Activated T-cell treated with anti-CD3 and anti-CD28 coated beads, Interleukin-2, amount 50 U/mL, for 4 hours (primary cell): ENCODE results near the gene SLC7A9. TPM values are rescaled to one million over a fixed set of nuclear protein-coding genes. Genes with fewer than 3 reads are reported as not detected.
"Not testable (repeated sequence)": the region's sequence is repeated elsewhere in the genome, so short reads cannot be mapped to it uniquely, and the experiment has no call there.

Experiments used
- ATAC-seq, 2 donors: fragments of 200-7000 bp; cut with Tn5 transposase; one replicate each; pipeline ENCODE4 v1.10.0; 2021
- DNase-seq: peaks from one replicate; pipeline ENCODE4 v3.0.0-alpha.2; 2020
- H3K27me3 Mint-ChIP-seq: one replicate; pipeline ENCODE4 v1.8.0; 2021; ENCODE audit warnings: low read depth, mixed read lengths
- H3K36me3 Mint-ChIP-seq: one replicate; pipeline ENCODE4 v1.8.0; 2022; ENCODE audit warnings: mixed read lengths; ENCODE audit not compliant: insufficient read depth
- H3K4me1 Mint-ChIP-seq: one replicate; pipeline ENCODE4 v1.8.0; 2021; ENCODE audit warnings: low read depth, mixed read lengths
- H3K4me3 Mint-ChIP-seq: one replicate; pipeline ENCODE4 v1.8.0; 2021; ENCODE audit warnings: mild to moderate bottlenecking, moderate library complexity, mixed read lengths
- H3K9me3 Mint-ChIP-seq: one replicate; pipeline ENCODE4 v1.8.0; 2021; ENCODE audit warnings: mixed read lengths
- total RNA-seq, 3 donors: library from RNA; stranded (reverse); gene quantifications; one replicate each; pipeline ENCODE4 v1.2.1, GENCODE V29; 2021

SLC7A9 gene
- total RNA-seq, 3 donors from 2014 or later = not detected

DNA sequence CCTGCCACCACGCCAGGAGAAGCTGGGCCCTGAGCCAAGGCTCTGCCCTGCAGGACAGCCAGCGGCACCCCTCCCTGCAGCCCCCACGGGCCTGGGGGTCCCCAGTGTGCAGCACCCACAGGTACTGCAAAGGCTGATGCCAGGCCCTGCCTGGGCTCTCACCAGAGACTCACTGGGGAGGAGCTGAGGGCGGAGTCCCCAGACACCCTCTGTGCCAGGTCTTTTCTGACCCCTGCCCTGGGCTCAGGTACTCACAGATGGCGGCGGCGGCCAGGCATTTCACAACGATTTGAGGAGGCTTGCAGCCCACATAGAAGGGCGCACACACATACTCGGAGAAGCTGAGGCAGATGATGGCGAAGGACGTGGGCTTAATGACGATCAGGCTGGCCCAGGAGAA is 5.7 kb downstream of the SLC7A9 start:
- no peaks in the 10 kb centered on the region for H3K4me1 Mint-ChIP-seq
- no peak overlapping the region for H3K4me3 Mint-ChIP-seq
- H3K9me3 Mint-ChIP-seq = no peaks in the 10 kb centered on the region
- no peaks in the 10 kb centered on the region for H3K27me3 Mint-ChIP-seq
- DNase-seq (no peak), ATAC-seq (no peak)
- H3K36me3 Mint-ChIP-seq = no peaks in the 10 kb centered on the region

DNA sequence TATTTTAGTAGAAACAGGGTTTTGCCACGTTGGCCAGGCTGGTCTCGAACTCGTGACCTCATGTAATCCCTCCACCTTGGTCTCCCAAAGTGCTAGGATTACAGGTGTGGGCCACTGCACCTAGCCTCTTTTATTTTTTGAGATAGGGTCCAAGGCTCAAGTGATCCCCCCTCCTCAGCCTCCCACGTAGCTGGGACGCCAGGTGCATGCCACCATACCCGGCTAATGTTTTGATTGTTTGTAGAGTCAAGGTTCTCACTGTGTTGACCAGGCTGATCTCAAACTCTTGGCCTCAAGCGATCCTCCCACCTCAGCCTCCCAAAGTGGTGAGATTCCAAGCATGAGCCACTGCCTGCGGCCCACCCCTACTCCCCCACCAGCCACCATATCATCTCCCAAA is 6.3 kb downstream of the SLC7A9 start:
- H3K27me3 Mint-ChIP-seq = no peaks in the 10 kb centered on the region
- no peaks in the 10 kb centered on the region for H3K36me3 Mint-ChIP-seq
- H3K4me3 Mint-ChIP-seq = no peak overlapping the region
- no peaks in the 10 kb centered on the region for H3K4me1 Mint-ChIP-seq
- DNase-seq = no peak
- H3K9me3 Mint-ChIP-seq = no peaks in the 10 kb centered on the region
- no peak for ATAC-seq

DNA sequence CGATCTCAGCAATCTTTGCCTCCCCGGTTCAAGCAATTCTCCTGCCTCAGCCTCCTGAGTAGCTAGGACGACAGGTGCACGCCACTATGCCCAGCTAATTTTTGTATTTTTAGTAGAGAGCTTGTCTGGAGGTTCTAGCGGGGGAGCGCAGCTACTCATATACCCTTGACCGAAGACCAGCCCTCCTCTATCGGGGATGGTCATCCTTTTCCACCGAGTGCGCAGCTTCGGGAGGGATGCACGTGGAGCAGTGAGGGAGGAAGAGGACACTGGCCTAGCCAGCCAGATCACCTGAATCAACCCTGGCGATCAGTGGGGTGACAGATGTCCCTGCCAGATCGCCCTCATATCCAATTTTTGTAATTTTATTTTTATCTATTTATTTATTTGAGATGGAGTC is 6.8 kb downstream of the SLC7A9 start:
- ATAC-seq (no peak), DNase-seq (no peak)
- H3K9me3 Mint-ChIP-seq = no peaks in the 10 kb centered on the region
- H3K4me3 Mint-ChIP-seq = no peak overlapping the region
- H3K4me1 Mint-ChIP-seq = no peaks in the 10 kb centered on the region
- H3K27me3 Mint-ChIP-seq = no peaks in the 10 kb centered on the region
- H3K36me3 Mint-ChIP-seq = no peaks in the 10 kb centered on the region

DNA sequence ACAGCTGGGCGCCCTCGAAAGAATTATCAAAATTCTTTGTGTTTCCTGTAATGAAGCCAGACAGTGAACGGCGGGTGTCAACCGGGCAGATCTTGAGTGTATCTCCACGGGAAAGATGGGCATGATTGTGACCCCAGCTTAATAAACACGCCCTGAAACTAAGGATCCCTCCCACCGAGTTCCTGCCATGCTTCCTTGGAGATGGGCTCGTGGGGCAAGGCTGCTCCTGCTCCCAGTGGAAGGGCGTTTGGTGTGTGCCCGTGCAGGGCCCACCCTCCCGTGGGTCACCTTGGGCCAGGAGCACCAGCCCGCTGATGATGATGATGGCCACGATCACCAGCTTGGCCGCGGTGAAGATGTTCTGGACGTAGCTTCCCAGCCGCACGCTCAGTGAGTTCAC is 7.4 kb downstream of the SLC7A9 start:
- ATAC-seq (no peak), DNase-seq (no peak)
- Mint-ChIP-seq H3K27me3 (no peaks in the 10 kb centered on the region), H3K4me1 (no peaks in the 10 kb centered on the region), H3K36me3 (no peaks in the 10 kb centered on the region), H3K9me3 (no peaks in the 10 kb centered on the region), H3K4me3 (no peak overlapping the region)

DNA sequence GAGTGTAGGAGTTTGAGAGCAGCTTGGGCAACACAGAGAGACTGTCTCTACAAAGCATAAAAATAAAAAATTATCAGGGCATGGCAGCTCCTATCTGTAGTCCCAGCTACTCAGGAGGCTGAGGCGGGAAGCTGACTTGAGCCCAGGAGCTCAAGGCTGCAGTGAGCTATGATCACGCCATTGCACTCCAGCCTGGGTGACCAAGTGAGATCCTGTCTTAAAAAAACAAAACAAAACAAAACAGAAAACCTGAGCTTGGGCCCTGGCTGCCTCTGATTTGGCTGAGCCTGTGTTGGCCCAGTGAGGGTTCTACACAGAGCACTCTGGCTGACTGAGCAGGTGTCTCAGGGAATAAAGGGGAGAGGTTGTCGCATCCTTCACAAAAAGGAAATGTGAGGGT is 8.0 kb downstream of the SLC7A9 start:
- DNase-seq = no peak
- Mint-ChIP-seq H3K36me3 (no peaks in the 10 kb centered on the region), H3K9me3 (no peaks in the 10 kb centered on the region), H3K4me3 (no peak overlapping the region), H3K4me1 (no peaks in the 10 kb centered on the region), H3K27me3 (no peaks in the 10 kb centered on the region)
- ATAC-seq = no peak

DNA sequence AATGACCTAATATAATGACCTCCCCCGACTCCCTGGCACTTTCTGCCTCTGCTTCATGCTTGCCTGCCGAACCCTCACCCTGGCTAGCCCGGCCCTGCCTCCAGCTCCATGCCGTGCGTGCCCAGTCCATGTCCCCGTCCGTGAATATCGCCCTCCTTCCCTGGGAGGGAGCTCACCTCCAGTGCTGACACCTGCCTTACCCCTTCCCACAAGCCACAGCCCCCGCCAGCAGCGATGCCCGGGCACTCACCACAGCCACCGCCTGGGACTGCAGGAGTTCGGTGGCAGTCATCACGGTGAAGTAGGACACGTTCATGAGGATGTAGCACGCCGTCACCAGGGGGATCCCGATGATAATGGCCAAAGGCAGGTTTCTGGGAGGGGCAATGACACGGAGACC is 10.0 kb downstream of the SLC7A9 start:
- DNase-seq (no peak), ATAC-seq (no peak)
- H3K4me3 Mint-ChIP-seq = no peak overlapping the region
- no peaks in the 10 kb centered on the region for H3K9me3 Mint-ChIP-seq
- no peaks in the 10 kb centered on the region for H3K27me3 Mint-ChIP-seq
- no peaks in the 10 kb centered on the region for H3K4me1 Mint-ChIP-seq
- H3K36me3 Mint-ChIP-seq = no peaks in the 10 kb centered on the region

DNA sequence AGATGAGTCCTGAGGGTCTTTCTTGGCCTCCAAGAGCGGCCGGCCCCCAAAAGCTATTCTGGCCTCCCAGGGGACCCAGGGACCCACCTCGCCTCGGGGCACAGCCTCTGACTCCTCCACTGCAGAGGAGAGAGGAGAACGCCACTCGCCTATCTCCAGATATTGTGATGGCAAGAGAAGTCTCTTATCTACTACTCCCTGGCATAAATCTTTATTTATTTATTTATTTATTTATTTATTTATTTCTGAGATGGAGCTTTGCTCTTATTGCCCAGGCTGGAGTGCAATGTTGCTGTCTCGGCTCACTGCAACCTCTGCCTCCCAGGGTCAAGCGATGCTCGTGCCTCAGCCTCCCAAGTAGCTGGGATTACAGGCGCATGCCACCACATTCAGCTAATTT is 11.0 kb downstream of the SLC7A9 start:
- Mint-ChIP-seq H3K9me3 (no peaks in the 10 kb centered on the region), H3K4me3 (no peak overlapping the region)

GRCh38 chr19:32858155-32858554 is 11.4 kb downstream of the SLC7A9 start:
- Mint-ChIP-seq H3K9me3 (no peaks in the 10 kb centered on the region), H3K4me3 (no peak overlapping the region), H3K27me3 (no peaks in the 10 kb centered on the region), H3K36me3 (no peaks in the 10 kb centered on the region), H3K4me1 (no peaks in the 10 kb centered on the region)
- DNase-seq (no peak), ATAC-seq (no peak)

More for the DNA sequence above, 11.0 kb downstream of the SLC7A9 start:
- no peak for DNase-seq
- Mint-ChIP-seq H3K4me1 (no peaks in the 10 kb centered on the region), H3K36me3 (no peaks in the 10 kb centered on the region), H3K27me3 (no peaks in the 10 kb centered on the region)
- ATAC-seq = no peak

GRCh38 chr19:32857584-32857983 is 12.0 kb downstream of the SLC7A9 start:
- no peaks in the 10 kb centered on the region for H3K27me3 Mint-ChIP-seq
- H3K9me3 Mint-ChIP-seq = no peaks in the 10 kb centered on the region

GRCh38 chr19:32856818-32857217 is 12.7 kb downstream of the SLC7A9 start:
- not testable (repeated sequence) for ATAC-seq, DNase-seq, H3K36me3 Mint-ChIP-seq, H3K4me3 Mint-ChIP-seq, H3K4me1 Mint-ChIP-seq, H3K9me3 Mint-ChIP-seq, H3K27me3 Mint-ChIP-seq

More at GRCh38 chr19:32857584-32857983, 12.0 kb downstream of the SLC7A9 start:
- DNase-seq = no peak
- no peaks in the 10 kb centered on the region for H3K36me3 Mint-ChIP-seq
- no peaks in the 10 kb centered on the region for H3K4me1 Mint-ChIP-seq
- no peak overlapping the region for H3K4me3 Mint-ChIP-seq
- ATAC-seq = no peak

DNA sequence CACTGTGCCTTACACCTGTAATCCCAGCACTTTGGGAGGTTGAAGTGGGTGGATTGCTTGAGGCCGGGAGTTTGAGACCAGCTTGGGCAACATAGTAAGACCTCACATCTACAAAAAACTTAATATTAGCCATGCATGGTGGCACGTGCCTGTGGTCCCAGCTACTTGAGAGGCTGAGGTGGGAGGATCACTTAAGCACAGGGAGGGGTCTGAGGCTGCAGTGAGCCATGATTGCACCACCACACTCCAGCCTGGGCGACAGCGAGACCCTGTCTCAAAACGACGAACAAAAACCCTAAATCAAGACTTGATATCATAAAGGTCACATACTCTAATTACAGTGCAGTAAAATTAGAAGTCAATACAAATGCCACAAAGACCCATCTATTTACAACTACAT is 17.4 kb downstream of the SLC7A9 start:
- Mint-ChIP-seq H3K4me3 (no peak overlapping the region), H3K27me3 (no peaks in the 10 kb centered on the region), H3K9me3 (peaks cover under 1% of the 10 kb centered on the region), H3K4me1 (no peaks in the 10 kb centered on the region), H3K36me3 (no peaks in the 10 kb centered on the region)
- ATAC-seq (no peak), DNase-seq (no peak)

DNA sequence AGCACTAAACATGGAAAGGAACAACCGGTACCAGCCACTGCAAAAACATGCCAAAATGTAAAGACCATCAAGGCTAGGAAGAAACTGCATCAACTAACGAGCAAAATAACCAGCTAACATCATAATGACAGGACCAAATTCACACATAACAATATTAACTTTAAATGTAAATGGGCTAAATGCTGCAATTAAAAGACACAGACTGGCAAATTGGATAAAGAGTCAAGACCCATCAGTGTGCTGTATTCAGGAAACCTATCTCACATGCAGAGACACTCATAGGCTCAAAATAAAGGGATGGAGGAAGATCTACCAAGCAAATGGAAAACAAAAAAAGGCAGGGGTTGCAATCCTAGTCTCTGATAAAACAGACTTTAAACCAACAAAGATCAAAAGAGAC is 21.5 kb downstream of the SLC7A9 start:
- H3K27me3 Mint-ChIP-seq, H3K36me3 Mint-ChIP-seq, H3K9me3 Mint-ChIP-seq, ATAC-seq, DNase-seq, H3K4me1 Mint-ChIP-seq, H3K4me3 Mint-ChIP-seq: not testable (repeated sequence)

- ATAC-seq (no peak), DNase-seq (no peak)
- Mint-ChIP-seq H3K4me1 (no peaks in the 10 kb centered on the region), H3K27me3 (no peaks in the 10 kb centered on the region), H3K36me3 (peaks cover 12% of the 10 kb centered on the region), H3K4me3 (no peak overlapping the region), H3K9me3 (peaks cover 16% of the 10 kb centered on the region)
These were observed 25.8 kb downstream of the SLC7A9 start for GRCh38 chr19:32843716-32844245.

GRCh38 chr19:32842061-32842460 is 27.5 kb downstream of the SLC7A9 start:
- Mint-ChIP-seq H3K27me3 (no peaks in the 10 kb centered on the region), H3K4me3 (no peak overlapping the region), H3K4me1 (peaks cover 3% of the 10 kb centered on the region), H3K36me3 (peaks cover 12% of the 10 kb centered on the region), H3K9me3 (peaks cover 13% of the 10 kb centered on the region)
- ATAC-seq (no peak), DNase-seq (no peak)

- DNase-seq (no peak), ATAC-seq (no peak)
- no peak overlapping the region for H3K4me3 Mint-ChIP-seq
- H3K27me3 Mint-ChIP-seq = no peaks in the 10 kb centered on the region
- H3K4me1 Mint-ChIP-seq = peaks cover 3% of the 10 kb centered on the region
- peaks cover 10% of the 10 kb centered on the region for H3K36me3 Mint-ChIP-seq
- H3K9me3 Mint-ChIP-seq = peaks cover 13% of the 10 kb centered on the region
These were observed 32.0 kb downstream of the SLC7A9 start for GRCh38 chr19:32837531-32837930.

DNA sequence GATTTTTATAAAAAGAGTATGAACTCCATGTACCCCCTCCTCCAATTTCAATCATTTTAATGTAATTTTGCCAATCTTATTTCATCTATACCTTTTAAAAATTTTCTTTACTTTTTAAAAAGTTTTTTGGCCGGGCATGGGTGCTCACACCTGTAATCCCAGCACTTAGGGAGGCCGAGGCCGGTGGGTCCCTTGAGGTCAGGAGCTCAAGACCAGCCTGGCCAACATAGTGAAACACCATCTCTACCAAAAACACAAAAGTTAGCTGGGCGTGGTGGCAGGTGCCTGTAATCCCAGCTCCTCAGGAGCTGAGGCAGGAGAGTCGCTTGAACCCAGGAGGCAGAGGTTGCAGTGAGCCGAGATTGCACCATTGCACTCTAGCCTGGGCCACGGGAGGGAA is 36.2 kb downstream of the SLC7A9 start:
- H3K27me3 Mint-ChIP-seq, H3K36me3 Mint-ChIP-seq, ATAC-seq, DNase-seq, H3K4me3 Mint-ChIP-seq, H3K9me3 Mint-ChIP-seq: not testable (repeated sequence)
- H3K4me1 Mint-ChIP-seq = peaks cover 12% of the 10 kb centered on the region
